Measurements from ENCODE around the gene TMEM134. TPM values are rescaled to one million over a fixed set of nuclear protein-coding genes. Genes with fewer than 3 reads are reported as not detected.
"Not testable (repeated sequence)": the region's sequence is repeated elsewhere in the genome, so short reads cannot be mapped to it uniquely, and the experiment has no call there.

The TMEM134 gene
- 10 to 100 TPM; 31.0 to 35.9 TPM for total RNA-seq
- long read RNA-seq, donor 1, partial matches to known transcripts = 0 of 7 reads
- long read RNA-seq, donor 1, other reads (novel, unspliced or antisense) = 3 of 7 reads
- long read RNA-seq, donor 2, transcript TMEM134-201 (7 exons, 3,534 nt) = major isoform, 14 of 35 reads
- long read RNA-seq, donor 2, partial matches to known transcripts = 0 of 35 reads
- long read RNA-seq, donor 2, other reads (novel, unspliced or antisense) = 17 of 35 reads

DNA sequence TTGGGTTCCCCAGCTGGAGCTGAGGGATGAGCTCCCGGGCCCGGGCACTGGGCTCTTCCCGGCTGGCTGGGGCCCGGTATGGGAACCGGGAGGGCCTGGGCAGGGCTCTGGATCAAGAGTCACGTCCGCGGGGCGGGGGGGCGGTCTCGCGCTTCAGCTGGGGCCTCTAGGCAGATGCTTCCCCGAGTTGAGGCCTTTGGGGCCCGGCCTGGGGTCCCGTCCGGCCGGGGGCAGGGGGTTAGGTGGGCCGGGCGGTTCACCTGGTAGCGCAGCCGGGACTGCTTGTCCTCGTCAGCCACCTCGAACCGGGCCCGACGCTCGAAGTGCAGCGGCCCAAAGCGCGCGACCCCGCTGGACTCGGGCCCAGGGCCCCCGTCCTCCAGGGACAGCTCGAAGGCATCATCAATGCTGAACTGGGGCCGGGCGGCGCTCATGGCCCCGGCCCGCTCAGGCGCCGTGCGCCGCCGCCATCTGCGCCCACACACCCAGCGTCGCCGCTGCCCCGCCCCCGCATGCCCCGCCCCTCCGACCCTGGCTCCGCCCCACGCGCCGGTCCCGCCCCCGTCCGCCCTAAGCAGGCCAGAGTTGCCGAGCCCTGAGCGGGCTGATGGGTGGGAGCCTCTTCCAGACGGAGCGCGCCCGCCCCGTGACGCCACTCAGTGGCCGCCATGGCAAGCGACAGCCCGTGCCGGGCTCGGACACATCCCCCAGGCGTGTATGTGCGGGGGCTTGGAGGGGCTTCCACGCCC is at the start of gene TMEM134:
TMEM134 (minus strand) TSS at position 493 of the 749 bp plus-strand sequence; CDS start at position 434, 59 bp downstream.
- intact Hi-C loops (cut with DNase I) = no loop called here
- peak; percentile 98 for DNase-seq (ENCODE audit: low spot score)

- DNase-seq (ENCODE audit: low spot score) = peak; percentile 64
- intact Hi-C loops (cut with DNase I) = no loop called here
Observed at GRCh38 chr11:67517784-67518552, 48.9 kb upstream of the TMEM134 start.

GRCh38 chr11:67516806-67517205 is 47.8 kb upstream of the TMEM134 start:
- intact Hi-C loops (cut with DNase I) = no loop called here
- DNase-seq (ENCODE audit: low spot score) = peak; percentile 52

DNA sequence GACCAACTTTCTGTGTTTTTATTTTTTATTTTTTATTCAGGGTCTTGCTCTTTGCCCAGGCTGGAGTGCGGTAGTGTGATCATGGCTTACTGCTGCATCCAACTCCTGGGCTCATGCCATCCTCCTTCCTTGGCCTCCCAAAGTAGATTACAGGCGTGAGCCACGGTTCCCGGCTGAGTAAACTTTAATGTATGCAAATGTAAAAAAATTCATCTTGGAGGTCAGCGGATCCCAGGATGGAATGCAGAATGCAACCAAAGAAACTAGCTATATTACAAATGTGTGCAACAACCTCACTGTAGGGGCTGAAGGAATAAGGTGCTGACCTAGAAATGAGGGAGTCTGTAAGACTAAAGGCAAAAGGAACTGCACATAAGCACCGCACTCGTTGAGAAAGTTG is 45.1 kb upstream of the TMEM134 start:
- DNase-seq (ENCODE audit: low spot score) = no peak
- intact Hi-C loops (cut with DNase I) = no loop called here

DNA sequence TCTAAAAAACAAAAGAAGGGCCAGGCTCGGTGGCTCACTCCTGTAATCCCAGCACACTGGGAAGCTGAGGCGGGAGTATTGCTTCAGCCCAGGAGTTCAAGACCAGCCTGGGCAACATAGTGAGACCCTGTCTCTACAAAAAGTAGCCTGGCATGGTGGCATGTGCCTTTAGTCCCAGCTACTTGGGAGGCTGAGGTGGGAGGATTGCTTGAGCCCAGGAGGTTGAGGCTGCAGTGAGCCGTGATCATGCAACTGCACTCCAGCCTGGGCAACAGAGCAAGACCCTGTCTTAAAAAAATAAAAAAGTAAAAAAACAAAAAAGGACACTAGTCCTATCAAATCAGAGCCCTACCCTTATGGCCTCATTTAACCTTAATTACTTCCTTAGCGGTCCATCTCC is 42.5 kb upstream of the TMEM134 start:
- DNase-seq (ENCODE audit: low spot score); intact Hi-C loops (cut with DNase I): not testable (repeated sequence)

- no peak for DNase-seq (ENCODE audit: low spot score)
- intact Hi-C loops (cut with DNase I) = no loop called here
Observed at GRCh38 chr11:67510023-67510345, 40.9 kb upstream of the TMEM134 start.

- DNase-seq (ENCODE audit: low spot score) = peak; percentile 100
- intact Hi-C loops (cut with DNase I) = loop anchor here in 1 of 2 donors (10.0 kb wide), 1 partner anchor 104 kb away; the partner anchor contains the start of genes PPP1CA and TBC1D10C
Observed at GRCh38 chr11:67508486-67509121, 39.6 kb upstream of the TMEM134 start.

GRCh38 chr11:67507864-67508485 is 38.9 kb upstream of the TMEM134 start, which contains the start of gene CDK2AP2:
TSS of gene CDK2AP2 (minus strand) at chr11:67508162. CDS start at chr11:67508082, 80 bp downstream.
- intact Hi-C loops (cut with DNase I) = loop anchor here in 1 of 2 donors (10.0 kb wide), 1 partner anchor 103 kb away; the partner anchor contains the start of genes PPP1CA and TBC1D10C
- DNase-seq (ENCODE audit: low spot score) = peak; percentile 100

- peak; percentile 81 for DNase-seq (ENCODE audit: low spot score)
- intact Hi-C loops (cut with DNase I) = loop anchor here in 1 of 2 donors (10.0 kb wide), 1 partner anchor 103 kb away; the partner anchor contains the start of genes PPP1CA and TBC1D10C
Observed at GRCh38 chr11:67507242-67507863, 38.3 kb upstream of the TMEM134 start.

GRCh38 chr11:67506426-67507051 is 37.5 kb upstream of the TMEM134 start:
- DNase-seq (ENCODE audit: low spot score) = no peak
- intact Hi-C loops (cut with DNase I) = loop anchor here in 1 of 2 donors (10.0 kb wide), 1 partner anchor 102 kb away; the partner anchor contains the start of genes PPP1CA and TBC1D10C

GRCh38 chr11:67505605-67506396 is 36.8 kb upstream of the TMEM134 start:
- intact Hi-C loops (cut with DNase I) = loop anchor here in 1 of 2 donors (10.0 kb wide), 1 partner anchor 101 kb away; the partner anchor contains the start of genes PPP1CA and TBC1D10C
- DNase-seq (ENCODE audit: low spot score) = peak; percentile 97

GRCh38 chr11:67504950-67505581 is 36.0 kb upstream of the TMEM134 start, which contains the start of gene PITPNM1:
TSS of gene PITPNM1 (minus strand) at chr11:67505363. CDS start at chr11:67504180, 1,183 bp downstream.
- intact Hi-C loops (cut with DNase I) = loop anchor here in 1 of 2 donors (10.0 kb wide), 1 partner anchor 100 kb away; the partner anchor contains the start of genes PPP1CA and TBC1D10C
- peak; percentile 94 for DNase-seq (ENCODE audit: low spot score)

DNA sequence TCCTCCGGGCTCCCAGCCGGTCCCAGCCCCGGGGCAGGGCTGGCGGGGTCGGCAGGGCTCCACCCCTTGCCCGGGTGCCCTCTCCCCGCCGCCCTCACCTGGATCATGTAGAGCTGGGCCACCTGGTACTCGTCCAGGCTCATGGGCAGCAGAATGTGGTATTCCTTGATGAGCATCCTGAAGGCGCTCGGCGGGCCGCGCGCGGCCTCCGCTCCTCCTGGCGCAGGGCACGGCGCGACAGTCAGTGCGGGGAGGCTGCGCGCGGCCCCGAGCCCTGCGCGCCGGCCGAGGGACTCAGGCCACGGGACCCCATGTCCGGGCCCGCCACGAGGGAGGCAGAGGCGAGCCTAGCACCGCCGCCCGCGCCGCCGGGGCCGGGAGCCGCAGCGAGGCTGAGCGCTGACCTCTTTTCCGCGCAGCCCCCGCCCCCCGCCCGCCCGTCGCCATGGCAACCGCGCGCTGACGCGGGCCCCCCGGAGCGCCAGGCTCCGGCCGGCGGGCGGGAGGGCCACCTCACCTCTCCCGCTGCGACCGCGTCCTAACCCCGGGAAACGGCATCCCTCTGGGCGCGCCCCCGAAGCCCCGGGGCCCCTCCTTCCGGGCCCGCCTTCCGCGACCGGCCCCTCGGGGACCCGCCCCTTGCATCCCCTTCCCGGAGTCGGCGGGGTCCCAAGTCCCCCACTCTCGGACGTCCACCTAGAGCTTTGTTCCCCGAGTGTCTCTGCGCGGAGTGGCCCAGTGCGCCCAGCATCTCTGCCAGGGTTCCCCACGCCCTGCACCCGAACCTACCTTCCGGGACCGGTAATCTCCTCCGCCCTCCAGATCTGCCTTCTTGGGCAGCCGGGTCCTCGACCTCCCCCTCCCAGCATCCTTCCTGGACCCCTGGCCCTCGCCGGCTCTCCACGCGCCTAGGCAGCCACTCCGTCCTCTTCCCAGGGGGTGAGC is 35.2 kb upstream of the TMEM134 start:
- intact Hi-C loops (cut with DNase I) = loop anchor here in 1 of 2 donors (10.0 kb wide), 1 partner anchor 99 kb away; the partner anchor contains the start of genes PPP1CA and TBC1D10C
- DNase-seq (ENCODE audit: low spot score) = peak; percentile 87

DNA sequence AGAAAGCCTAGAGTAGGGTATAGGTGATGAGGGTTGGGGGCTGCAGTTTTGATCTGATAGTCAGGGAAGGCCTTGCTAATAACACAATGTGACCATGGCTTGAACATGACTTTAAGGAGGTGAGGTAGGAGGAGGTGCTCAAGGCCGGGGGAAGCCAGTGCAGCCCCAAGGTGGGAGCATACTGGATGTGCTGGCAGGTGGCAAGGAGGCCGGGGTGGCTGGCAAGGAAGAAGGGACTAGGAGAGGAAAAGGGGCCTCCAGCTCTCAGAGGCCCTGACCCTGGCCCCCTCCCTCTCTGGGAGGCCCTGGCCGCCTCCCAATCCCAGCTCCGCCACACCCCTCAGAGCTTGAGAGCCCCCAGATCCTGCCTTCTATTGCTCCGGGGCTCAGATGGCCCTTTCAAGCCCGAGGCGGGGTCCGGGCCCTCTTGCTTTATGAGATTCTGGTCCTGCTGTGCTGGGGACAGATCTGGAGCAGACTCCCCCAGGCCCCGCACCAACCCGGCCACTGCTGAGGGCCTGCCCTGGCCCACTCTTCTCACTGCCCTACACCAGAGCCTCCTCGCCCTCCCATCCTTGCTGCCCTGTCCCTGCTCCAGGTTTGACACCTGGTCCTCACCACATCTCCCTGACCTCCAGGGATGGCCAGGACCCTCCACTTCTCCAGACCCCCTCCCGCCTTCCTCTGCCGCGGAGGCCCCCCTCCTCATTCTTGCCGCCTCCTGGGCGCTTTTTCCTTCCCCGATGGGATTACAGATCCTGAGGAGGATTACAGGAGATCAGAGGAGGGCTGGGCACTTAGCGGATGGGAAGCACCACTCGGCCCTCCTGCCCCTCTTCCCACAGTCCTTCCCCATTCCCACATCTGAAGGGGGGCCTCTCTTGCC is 34.3 kb upstream of the TMEM134 start:
- DNase-seq (ENCODE audit: low spot score) = peak; percentile 82
- intact Hi-C loops (cut with DNase I) = loop anchor here in 1 of 2 donors (10.0 kb wide), 1 partner anchor 99 kb away; the partner anchor contains the start of genes PPP1CA and TBC1D10C
